Epidermal melanocyte (primary cell): ENCODE results near the gene MUC5AC.

Experiments
- DNase-seq: peaks from one replicate; pipeline ENCODE4 v3.0.0; 2011; ENCODE audit warnings: low spot score; ENCODE audit not compliant: insufficient read length

The MUC5AC gene

DNA sequence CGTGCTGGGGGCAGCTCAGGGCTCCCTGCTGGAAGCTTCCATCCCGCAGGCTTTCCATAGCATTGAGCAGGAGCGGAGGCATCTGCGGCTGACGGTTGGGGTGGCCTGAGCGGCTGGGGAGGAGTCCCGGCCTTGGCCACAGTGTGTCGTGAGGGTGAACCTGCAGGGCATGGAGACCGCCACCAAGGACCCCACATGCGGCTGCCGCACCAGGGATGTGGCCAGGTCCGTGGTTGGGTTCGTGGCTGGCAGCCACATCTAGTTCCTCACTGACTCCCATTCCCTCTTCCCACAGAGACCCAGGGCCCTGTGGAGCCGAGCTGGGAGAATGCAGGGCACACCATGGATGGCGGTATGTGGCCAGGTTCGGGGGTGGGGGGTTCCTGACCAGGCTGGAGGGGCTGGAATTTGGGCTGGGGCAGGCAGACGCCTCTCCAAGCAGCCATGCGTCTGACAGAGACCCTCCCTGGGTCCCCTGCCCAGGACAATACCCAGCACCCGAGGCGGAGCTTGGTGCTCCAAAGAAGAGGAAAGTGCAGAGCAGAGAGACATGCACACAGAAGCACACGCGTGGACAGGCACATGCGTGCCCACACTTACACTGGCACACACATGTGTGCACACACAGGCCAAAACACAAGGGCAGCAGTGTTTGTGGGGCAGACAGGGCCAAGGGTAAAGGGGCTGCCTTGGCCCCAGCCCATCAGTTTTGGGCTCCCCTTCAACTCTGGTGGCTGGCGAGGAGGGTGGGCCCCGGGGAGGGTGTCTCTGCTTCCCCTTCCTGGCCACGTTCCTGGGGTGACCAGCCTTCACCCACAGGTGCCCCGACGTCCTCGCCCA lies 67.9 kb downstream of the MUC5AC start:
- DNase-seq, result no peak

DNA sequence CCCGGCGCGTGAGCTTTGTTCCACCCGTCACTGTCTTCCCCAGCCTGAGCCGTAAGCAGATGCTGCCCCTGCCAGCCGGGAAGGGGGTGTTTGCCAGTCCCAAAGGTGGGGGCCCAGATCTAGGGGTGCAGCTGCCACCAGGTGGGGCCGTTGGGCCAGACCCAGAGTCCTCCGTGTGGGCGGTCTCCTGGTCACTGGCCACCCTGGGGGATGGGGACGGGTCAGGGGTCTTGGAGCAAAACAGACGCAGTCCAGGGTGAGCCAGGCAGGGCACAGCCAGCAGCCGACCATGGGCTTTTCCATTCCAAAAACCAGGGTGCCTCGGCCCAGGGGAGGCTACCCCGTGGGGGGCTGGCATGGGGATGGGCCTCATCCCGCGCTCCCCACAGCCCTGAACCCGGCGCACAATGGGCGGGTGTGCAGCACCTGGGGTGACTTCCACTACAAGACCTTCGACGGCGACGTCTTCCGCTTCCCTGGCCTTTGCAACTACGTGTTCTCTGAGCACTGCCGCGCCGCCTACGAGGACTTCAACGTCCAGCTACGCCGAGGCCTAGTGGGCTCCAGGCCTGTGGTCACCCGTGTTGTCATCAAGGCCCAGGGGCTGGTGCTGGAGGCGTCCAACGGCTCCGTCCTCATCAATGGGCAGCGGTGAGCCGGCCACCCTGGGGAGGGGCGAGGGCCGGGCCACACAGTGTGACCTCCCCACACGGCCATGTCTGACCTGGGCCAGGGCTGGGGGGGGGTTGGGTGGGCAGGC lies 68.7 kb downstream of the MUC5AC start:
- DNase-seq, result no peak

DNA sequence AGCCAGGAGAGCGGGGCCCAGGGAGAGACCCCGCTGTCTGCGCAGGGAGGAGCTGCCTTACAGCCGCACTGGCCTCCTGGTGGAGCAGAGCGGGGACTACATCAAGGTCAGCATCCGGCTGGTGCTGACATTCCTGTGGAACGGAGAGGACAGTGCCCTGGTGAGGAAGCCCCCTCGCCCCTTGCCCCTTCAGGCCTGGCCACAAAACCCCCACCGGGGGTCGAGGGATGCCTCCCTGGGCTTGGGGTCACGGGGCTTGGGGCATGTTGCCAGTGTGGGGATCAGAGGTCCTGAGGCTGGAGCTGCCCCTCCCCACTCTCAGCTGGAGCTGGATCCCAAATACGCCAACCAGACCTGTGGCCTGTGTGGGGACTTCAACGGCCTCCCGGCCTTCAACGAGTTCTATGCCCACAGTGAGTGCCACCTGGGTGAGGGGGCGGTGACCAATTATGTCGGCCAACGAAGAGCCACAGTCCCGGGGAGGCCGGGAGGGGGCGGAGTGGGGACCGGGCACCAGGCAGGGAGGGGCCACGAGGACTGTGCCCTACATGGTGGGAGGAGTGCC lies 69.3 kb downstream of the MUC5AC start:
- DNase-seq, result peak; percentile 47

DNA sequence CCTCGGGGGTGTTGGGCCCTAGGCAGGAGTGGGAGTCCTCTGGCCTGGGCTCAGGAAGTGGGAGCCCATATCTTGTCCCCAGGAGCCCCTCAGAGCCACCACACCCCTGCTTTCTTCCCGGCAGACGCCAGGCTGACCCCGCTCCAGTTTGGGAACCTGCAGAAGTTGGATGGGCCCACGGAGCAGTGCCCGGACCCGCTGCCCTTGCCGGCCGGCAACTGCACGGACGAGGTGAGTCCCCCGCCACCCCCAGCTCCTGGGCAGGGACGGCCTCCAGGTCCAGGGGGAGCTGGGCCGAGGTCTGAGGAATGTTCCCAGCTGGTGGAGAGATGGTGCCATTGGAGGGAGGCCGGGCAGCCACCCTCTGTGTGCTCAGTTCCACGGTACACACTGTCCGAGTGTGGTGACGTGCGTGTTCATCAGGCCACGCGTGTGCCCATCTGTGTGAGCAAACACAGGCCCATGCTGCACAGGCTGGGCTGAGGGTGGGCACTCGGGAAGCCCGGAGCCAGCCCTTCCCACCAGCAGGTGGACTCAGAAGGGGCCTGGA lies 69.9 kb downstream of the MUC5AC start:
- no peak for DNase-seq

DNA sequence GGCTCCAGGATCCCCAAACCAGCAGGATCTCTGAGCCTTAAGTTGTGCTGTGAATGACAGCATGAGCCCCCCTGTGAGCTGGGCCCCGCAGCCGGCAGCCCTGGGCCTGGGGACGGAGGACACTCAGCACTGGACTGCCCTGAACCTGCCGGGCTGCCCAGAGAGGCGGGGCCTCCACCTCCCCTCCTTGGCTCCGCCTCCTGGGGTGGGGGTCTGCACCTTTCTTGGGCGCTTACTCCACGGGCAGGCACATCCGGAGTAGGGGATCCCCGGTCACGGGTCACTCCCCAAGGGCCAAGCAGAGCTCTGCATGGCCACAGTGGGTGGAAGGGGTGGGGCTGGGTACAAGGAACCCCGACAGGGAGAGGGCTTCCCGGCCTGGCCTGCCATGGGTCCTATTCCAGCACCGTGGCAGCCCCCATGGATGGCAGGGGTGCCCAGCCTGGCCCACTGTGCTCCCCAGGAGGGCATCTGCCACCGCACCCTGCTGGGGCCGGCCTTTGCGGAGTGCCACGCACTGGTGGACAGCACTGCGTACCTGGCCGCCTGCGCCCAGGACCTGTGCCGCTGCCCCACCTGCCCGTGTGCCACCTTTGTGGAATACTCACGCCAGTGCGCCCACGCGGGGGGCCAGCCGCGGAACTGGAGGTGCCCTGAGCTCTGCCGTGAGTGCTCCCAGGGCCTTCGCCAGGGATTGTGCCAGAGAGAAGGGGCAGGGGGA lies 70.5 kb downstream of the MUC5AC start:
- no peak for DNase-seq

DNA sequence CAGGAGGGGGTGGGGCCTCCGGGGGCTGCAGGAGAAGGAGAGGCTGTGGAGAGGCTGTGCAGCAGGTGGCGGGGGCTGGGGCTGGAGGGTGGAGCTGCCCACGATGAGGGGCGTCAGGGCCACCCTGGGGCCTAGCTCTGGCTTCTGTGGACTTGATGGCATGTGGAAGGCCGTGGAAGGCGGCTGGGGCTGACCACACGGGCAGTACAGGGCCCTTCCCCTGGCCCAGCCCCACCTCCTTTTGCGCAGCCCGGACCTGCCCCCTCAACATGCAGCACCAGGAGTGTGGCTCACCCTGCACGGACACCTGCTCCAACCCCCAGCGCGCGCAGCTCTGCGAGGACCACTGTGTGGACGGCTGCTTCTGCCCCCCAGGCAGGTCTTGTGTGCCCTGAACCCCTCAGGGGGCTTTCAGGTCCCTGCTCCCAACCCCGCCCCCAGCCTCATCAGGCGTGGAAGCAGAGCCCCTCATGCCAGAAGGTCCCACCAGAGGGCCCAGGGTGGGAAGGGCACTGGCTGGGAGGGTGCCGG lies 71.2 kb downstream of the MUC5AC start:
- no peak for DNase-seq

DNA sequence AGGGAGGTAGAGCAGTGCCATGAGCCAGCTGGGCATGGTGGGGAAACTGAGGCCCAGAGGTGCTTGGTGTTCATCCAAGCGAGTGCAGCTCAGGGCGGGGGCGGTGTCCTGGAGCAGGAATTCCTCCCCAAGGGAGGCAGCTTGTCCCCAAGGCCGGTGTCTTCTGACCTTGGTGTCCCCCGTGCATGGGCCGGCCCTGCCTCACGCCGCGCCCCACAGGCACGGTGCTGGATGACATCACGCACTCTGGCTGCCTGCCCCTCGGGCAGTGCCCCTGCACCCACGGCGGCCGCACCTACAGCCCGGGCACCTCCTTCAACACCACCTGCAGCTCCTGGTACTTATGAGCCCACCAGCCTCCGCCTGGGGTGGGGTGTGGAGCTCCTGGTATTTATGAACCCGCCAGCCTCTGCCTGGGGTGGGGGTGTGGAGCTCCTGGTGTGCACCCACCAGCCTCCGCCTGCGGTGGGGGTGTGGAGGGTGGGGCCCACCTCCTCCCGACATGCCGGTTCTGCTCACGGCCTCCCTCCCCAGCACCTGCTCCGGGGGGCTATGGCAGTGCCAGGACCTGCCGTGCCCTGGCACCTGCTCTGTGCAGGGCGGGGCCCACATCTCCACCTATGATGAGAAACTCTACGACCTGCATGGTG lies 71.8 kb downstream of the MUC5AC start:
- no peak for DNase-seq

DNA sequence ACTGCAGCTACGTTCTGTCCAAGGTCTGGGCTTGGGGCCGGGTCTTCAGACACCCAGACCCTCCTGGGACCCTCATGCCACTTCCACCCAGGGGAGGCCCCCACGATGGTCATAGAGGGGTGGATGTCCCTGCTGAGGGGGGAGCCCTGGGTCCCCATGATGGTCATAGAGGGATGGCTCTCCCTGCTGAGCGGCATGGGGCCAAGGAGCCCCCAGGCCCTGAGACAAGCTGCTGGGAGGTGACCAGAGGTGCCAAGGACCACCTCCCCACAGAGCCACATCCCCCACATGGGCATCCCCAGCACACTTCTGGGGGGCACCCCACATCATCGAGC lies 72.3 kb downstream of the MUC5AC start:
- no peak for DNase-seq

DNA sequence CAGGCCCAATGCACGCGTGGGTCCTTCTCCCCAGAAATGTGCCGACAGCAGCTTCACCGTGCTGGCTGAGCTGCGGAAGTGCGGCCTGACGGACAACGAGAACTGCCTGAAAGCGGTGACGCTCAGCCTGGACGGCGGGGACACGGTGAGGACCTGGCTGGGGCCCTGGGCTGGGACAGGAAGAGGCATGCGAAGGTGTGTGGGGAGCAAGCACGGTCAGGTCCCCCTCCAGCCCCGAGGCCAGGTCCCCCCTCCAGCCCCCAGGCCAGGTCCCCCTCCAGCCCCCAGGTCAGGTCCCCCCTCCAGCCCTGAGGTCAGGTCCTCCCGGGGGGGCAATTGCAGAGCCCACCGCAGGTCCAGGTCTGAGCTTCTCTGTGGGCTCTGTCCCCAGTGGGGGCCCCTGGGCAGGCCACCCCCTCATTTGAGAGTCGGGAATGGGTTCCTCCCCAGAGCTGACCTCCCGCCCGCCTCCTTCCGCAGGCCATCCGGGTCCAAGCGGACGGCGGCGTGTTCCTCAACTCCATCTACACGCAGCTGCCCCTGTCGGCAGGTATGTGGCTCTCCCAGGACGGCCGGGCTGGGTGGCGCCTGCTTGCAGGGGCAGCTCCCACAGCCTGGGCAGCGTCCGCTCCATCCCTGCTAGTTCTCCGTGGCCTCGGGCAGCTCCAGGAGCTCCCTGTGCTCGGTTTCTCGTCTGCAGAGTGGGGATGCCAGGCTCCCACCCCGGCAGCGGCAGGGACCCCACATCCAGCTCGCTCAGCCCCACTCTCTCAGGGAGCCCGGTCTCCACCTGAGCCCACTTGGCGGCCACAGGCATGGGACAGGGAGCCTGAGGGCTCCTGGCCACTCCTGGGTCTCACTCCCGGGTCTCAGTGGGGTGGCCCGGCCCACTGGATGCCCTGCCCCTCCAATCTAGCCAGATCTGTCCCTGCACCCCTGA lies 73.0 kb downstream of the MUC5AC start:
- DNase-seq, result no peak

DNA sequence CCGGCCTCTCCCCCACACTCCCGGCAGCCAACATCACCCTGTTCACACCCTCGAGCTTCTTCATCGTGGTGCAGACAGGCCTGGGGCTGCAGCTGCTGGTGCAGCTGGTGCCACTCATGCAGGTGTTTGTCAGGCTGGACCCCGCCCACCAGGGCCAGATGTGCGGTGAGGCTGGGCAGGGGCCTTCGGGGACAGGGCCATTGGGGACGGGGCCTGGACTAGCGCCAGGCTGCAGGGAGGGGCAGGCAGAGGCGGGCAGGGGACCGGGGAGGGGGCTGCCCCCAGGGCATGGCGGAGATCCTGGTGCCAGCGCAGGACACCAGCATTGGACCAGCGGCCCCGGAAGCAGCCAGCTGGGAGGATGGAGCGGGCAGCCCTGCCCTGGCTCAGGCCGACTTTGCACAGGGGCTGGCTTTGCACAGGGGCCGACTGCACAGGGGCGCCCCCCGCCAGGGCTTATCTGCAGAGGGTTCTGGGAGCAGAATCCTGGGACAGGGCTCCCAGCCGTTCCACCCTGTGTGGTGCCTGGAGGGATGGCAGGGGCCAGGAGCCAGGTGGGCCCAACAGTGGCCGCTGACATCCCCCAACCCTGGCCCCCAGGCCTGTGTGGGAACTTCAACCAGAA lies 73.8 kb downstream of the MUC5AC start:
- DNase-seq, result peak; percentile 15

DNA sequence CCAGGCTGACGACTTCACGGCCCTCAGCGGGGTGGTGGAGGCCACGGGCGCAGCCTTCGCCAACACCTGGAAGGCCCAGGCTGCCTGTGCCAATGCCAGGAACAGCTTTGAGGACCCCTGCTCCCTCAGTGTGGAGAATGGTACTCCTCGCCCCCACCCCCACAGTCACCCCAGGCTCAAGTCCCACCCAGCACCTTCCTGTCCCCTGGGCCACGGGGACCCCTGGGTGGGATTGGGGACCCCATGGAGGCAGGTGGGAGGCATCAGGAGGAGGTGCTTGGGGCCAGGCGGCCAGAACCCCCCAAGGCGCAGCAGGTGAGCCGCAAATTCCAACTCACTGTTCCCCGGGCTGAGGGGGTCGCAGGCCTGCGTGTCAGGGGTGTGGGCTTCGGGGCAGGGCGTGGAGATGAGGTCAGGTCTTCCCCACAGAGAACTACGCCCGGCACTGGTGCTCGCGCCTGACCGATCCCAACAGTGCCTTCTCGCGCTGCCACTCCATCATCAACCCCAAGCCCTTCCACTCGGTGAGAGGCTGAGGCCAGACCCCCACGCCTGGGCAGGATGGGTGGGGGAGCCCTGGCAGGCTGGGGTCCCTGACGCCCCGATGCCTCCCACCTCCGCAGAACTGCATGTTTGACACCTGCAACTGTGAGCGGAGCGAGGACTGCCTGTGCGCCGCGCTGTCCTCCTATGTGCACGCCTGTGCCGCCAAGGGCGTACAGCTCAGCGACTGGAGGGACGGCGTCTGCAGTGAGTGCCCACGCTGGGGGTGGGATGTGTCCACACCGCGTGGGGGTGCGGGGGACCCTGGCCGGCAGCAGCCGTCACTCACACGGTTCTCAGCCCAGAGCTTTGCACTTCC lies 74.5 kb downstream of the MUC5AC start:
- DNase-seq, result peak; percentile 11

DNA sequence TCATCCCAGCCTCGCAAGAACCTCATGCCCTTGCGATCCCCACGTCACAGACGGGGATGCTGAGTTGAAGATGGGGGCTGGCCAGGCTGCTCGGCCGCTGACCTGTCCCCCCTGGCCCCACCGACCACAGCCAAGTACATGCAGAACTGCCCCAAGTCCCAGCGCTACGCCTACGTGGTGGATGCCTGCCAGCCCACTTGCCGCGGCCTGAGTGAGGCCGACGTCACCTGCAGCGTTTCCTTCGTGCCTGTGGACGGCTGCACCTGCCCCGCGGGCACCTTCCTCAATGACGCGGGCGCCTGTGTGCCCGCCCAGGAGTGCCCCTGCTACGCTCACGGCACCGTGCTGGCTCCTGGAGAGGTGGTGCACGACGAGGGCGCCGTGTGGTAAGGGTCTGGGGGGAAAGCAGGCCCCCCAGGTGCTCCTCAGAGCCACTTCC lies 75.1 kb downstream of the MUC5AC start:
- no peak for DNase-seq

DNA sequence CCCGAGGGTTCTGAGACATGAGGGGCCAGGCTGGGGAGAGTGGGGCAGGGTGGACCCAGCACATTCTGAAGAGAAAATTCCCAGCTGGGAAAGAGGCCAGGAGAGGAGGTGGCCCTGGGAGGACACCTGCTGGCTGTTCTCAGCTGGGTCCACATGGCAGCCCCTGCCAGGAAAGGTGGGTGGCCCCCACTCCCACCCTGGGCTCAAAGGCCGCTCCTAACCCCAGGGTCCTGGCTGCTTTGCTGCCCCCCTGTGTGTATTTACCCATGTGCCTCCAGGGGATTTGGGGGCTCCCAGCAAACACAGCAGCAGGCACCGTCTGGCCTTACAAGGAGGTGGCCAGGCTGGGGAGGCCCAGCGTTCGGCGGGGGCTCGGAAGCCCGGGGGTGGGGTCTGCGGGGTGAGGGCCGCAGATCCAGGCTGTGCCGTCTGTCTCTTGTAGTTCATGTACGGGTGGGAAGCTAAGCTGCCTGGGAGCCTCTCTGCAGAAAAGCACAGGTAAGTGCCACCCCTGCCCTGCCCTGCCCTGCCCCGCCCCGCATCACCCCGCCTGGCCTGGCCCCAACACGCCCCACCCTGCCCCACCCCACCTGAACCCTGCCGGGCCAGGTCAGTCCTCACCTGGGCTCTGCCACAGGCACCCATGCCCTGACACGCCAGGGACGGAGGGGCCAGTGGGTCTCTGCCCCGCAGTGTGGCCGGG lies 75.7 kb downstream of the MUC5AC start:
- DNase-seq, result peak; percentile 13

DNA sequence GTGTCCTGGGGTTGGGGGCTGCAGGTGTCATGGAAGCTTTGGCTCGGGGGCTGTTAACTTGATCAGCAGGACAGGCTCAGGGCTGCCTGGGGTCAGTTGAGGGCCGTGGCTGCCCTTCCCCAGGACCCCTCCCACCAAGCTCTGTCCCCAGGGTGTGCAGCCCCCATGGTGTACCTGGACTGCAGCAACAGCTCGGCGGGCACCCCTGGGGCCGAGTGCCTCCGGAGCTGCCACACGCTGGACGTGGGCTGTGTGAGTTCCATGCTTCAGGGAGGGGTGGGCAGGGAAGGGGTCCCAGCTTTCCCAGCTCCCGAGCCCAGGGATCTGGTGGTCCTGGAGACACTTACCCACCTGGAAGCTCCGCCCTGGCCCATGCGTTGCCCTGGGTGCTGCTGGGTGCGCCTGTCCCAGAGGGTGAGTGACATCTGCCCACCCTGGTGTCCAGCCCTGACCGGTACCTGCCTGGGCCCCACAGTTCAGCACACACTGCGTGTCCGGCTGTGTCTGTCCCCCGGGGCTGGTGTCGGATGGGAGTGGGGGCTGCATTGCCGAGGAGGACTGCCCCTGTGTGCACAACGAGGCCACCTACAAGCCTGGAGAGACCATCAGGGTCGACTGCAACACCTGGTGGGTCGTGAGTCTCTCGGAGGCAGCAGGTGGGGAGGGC lies 76.4 kb downstream of the MUC5AC start:
- DNase-seq, result peak; percentile 14

DNA sequence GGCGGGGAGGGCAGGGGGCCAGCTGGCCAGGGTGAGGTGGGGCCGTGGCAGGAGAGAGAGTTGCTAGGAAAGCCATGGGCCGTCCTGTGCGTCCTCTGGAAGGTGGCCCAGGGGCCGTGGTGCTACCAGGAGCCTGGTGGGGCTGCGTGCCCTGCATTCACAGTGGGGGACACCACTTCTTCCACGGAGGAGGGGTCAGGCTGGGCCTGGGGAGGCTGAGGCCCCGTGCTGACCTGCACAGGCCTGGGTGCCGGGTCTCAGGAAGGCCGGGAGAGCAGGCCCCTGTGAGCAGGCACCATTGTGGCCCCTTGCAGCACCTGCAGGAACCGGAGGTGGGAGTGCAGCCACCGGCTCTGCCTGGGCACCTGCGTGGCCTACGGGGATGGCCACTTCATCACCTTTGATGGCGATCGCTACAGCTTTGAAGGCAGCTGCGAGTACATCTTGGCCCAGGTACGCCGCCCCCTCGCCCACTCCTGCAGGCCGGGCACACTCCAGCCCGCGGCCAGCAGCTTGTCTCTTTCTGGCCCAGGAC lies 77.1 kb downstream of the MUC5AC start:
- peak; percentile 12 for DNase-seq

DNA sequence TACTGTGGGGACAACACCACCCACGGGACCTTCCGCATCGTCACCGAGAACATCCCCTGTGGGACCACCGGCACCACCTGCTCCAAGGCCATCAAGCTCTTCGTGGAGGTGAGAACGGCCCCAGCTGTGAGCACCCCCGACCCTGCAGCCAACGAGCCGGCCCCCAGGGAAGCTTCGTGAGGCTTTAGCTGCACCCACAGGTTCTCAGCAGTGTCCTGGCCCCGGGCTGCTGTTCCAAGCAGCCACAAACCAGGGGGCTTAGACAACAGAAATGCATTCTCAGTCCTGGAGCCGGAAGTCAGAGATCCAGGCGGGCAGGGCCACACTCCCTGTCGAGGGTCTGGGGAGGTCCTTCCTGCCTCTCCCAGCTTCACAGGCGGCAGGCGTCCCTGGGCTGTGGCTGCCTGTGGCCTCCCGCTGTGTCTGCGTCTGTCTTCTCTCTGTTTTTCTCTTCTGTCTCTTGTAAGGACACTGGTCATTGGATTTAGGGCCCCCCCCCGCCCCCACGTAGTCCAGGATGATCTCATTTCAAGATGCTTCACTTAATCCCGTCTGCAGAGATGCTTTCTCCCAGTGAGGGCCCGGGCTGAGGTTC lies 77.7 kb downstream of the MUC5AC start:
- no peak for DNase-seq
